ENCODE data around the gene COL6A5. TPM values are rescaled to one million over a fixed set of nuclear protein-coding genes. Genes with fewer than 3 reads are reported as not detected.

The COL6A5 gene
- not detected for total RNA-seq
- not detected for polyA plus RNA-seq
- long read RNA-seq, donor 1: 0 reads
- long read RNA-seq, donor 2: 0 reads
- long read RNA-seq, donor 3: 0 reads

- Histone ChIP-seq H3K4me1 (no peaks in the 10 kb centered on the region), H3K9me3 (peaks cover 0 to 5% (median 0%) of the 10 kb centered on the region in 11 donors), H3K27me3 (peaks cover 0 to 56% (median 44%) of the 10 kb centered on the region in 7 donors), H3K36me3 (no peaks in the 10 kb centered on the region), H3K27ac (no peak within 1 kb of the TSS), H3K4me3 (peak within 1 kb of the TSS in 1 of 10 donors; percentile 15)
- WGBS, 2 donors: 2% methylated on average over 40 to 41 of the region's 41 CpGs
- no peak for ATAC-seq
- DNase-seq: peak; percentile 3 to 4
- no peak for TF ChIP-seq CTCF (IDR thresholded peaks at IDR 0.05)
- intact Hi-C loops (cut with DNase I): no loop called here
Measured at GRCh38 chr3:130345487-130346079, at the start of gene COL6A5. Gene COL6A5 (plus strand): TSS chr3:130345672. CDS start chr3:130373639, 27,967 bp downstream.

DNA sequence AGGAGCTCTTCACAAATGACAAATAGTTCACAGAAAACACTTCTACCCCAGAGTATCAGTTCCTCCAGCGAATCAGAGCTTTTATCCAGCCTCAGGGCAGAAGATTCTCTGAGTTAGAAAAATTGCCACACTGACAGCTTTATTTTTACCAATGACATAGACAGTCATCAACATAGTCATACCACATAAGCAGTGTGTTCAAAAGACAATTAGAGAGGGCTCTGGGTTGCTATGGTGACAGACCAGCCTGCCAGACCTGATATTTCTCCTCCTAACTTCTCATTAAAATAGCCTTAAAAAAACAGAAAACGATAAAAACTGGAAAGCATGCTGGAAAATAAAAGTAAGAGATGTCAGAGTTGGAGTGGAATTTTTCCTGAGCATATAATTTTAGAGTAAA, 45.9 kb upstream of the COL6A5 start:
- H3K4me3 ChIP-seq: no peak overlapping the region
- peaks cover 0 to 2% (median 0%) of the 10 kb centered on the region in 7 donors for H3K27me3 ChIP-seq
- peaks cover 0 to 5% (median 0%) of the 10 kb centered on the region in 11 donors for H3K9me3 ChIP-seq
- intact Hi-C loops (cut with DNase I): no loop called here
- DNase-seq: no peak
- WGBS, 2 donors: 50 to 58% methylated on average over 2 of the region's 2 CpGs
- ATAC-seq: no peak
- no peaks in the 10 kb centered on the region for H3K4me1 ChIP-seq
- no peaks in the 10 kb centered on the region for H3K36me3 ChIP-seq
- H3K27ac ChIP-seq: no peak overlapping the region
- no peak for TF ChIP-seq CTCF (IDR thresholded peaks at IDR 0.05)

DNA sequence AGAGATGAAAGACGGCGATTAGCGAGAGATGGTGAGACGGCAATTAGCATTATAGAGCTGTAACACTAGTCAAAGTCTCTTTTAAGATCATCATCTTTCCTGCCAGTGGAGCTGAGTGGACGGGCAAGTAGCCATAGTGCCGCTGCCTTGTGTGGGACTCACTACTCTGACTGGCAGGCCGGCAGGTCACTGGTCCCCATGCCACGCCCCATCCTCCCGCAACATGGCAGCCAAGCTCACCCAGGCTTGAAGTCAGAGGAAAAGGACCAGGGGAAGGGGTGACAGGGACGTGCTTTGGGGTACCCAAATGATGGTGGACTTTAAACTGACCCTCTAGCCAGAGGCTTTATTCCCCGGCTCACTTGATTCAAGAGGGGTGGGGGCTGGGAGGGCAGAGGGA, 44.6 kb upstream of the COL6A5 start:
- intact Hi-C loops (cut with DNase I): no loop called here
- 87 to 92% methylated on average over 11 of the region's 11 CpGs for WGBS, 2 donors

DNA sequence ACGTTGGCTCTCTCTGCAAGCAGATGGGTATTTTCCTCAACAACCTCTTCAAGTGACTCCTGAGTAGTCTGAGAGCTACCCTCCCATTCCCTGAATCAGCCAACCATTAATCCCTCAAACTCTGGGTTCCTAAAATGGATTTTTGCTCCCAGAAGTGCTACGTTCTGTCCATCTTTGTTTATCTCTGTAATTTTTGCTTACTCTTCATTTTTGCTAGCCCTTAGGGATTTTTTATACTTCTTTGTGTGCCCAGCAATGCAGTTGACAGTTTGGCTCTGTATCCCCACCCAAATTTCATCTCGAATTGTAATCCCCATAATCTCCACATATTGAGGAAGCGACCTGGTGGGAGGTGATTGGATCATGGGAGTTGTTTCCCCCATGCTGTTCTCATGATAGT, 35.4 kb upstream of the COL6A5 start:
- ATAC-seq (no peak), DNase-seq (no peak)
- Histone ChIP-seq H3K27me3 (peaks cover 0 to 7% (median 0%) of the 10 kb centered on the region in 7 donors), H3K36me3 (no peaks in the 10 kb centered on the region), H3K9me3 (peaks cover 0 to 6% (median 0%) of the 10 kb centered on the region in 11 donors), H3K4me3 (no peak overlapping the region), H3K4me1 (no peaks in the 10 kb centered on the region), H3K27ac (no peak overlapping the region)
- no peak for TF ChIP-seq CTCF (IDR thresholded peaks at IDR 0.05)
- intact Hi-C loops (cut with DNase I): no loop called here
- WGBS, 2 donors: 72 to 74% methylated on average over 4 of the region's 4 CpGs

More for the DNA sequence above, 44.6 kb upstream of the COL6A5 start:
- Histone ChIP-seq H3K36me3 (no peaks in the 10 kb centered on the region), H3K9me3 (no peaks in the 10 kb centered on the region), H3K27me3 (peaks cover 0 to 2% (median 0%) of the 10 kb centered on the region in 7 donors), H3K4me1 (no peaks in the 10 kb centered on the region), H3K4me3 (no peak overlapping the region), H3K27ac (no peak overlapping the region)
- ATAC-seq (no peak), DNase-seq (no peak)
- no peak for TF ChIP-seq CTCF (IDR thresholded peaks at IDR 0.05)
